CD14-positive monocyte (primary cell): ENCODE measurements around the gene MAP1LC3C. TPM values are rescaled to one million over a fixed set of nuclear protein-coding genes. Genes with fewer than 3 reads are reported as not detected.

Source experiments
- DNase-seq, 3 donors: peaks; one replicate each; pipeline ENCODE4 v3.0.0-alpha.2; 2011 to 2022
- H2AFZ ChIP-seq: 2 replicates; pipeline ENCODE4 v1.6.0; 2012; ENCODE audit warnings: mild to moderate bottlenecking, low read depth, low read length, inconsistent platforms; ENCODE audit not compliant: insufficient read depth, poor library complexity, severe bottlenecking
- H3K27ac ChIP-seq, 2 donors: 1 replicate in 1 of 2; 2 replicates in 1 of 2; pipeline ENCODE4 v1.5.1; 2012 to 2013; ENCODE audit warnings: low read length in 2 of 2, control low read depth in 1 of 2, inconsistent platforms in 1 of 2, low read depth in 1 of 2, mild to moderate bottlenecking in 1 of 2
- H3K27me3 ChIP-seq, 2 donors: one replicate each; pipeline versions ENCODE4 v1.6.0 to v1.6.1; 2011 to 2013; ENCODE audit warnings: low read length in 2 of 2; ENCODE audit not compliant: control insufficient read depth in 2 of 2, insufficient read depth in 2 of 2
- H3K36me3 ChIP-seq, 2 donors: replicated peaks in 1 of 2; 1 replicate in 1 of 2; 2 replicates in 1 of 2; pipeline versions ENCODE4 v1.5.1 to v1.6.1; 2012 to 2013; ENCODE audit warnings: low read length in 2 of 2, control low read depth in 1 of 2, inconsistent platforms in 1 of 2, mild to moderate bottlenecking in 1 of 2; ENCODE audit not compliant: insufficient read depth in 2 of 2, control insufficient read depth in 1 of 2
- H3K4me1 ChIP-seq, 2 donors: 1 replicate in 1 of 2; 2 replicates in 1 of 2; pipeline versions ENCODE4 v1.5.1 to v1.6.1; 2012 to 2013; ENCODE audit warnings: low read length in 2 of 2, control low read depth in 1 of 2, inconsistent platforms in 1 of 2, mild to moderate bottlenecking in 1 of 2, moderate library complexity in 1 of 2; ENCODE audit not compliant: insufficient read depth in 2 of 2, control insufficient read depth in 1 of 2
- H3K4me2 ChIP-seq: replicated peaks from 2 replicates; pipeline ENCODE3; 2012; ENCODE audit warnings: low read length, moderate library complexity, mild to moderate bottlenecking; ENCODE audit not compliant: poor library complexity, severe bottlenecking; ENCODE audit errors: extremely low read depth
- H3K4me3 ChIP-seq, 3 experiments: fragments of 200-600 bp in 1 of 3; sonication (generic) in 1 of 3; replicated peaks in 1 of 3; 1 replicate in 2 of 3; 2 replicates in 1 of 3; pipeline ENCODE4 v1.5.1; 2011 to 2013; ENCODE audit warnings: low read length in 3 of 3, mild to moderate bottlenecking in 3 of 3, control low read depth in 2 of 3, low read depth in 2 of 3, inconsistent platforms in 1 of 3, moderate library complexity in 1 of 3
- H3K79me2 ChIP-seq: 2 replicates; pipeline ENCODE4 v1.6.0; 2012; ENCODE audit warnings: mild to moderate bottlenecking, control low read depth, inconsistent platforms, low read length, moderate library complexity; ENCODE audit not compliant: insufficient read depth
- H3K9ac ChIP-seq: 2 replicates; pipeline ENCODE4 v1.6.0; 2017; ENCODE audit warnings: low read length, mild to moderate bottlenecking; ENCODE audit not compliant: insufficient read depth, poor library complexity, severe bottlenecking
- H3K9me3 ChIP-seq, 2 donors: replicated peaks in 1 of 2; 1 replicate in 1 of 2; 2 replicates in 1 of 2; pipeline versions ENCODE4 v1.5.1 to v1.6.1; 2012 to 2013; ENCODE audit warnings: low read length in 2 of 2, control low read depth in 1 of 2; ENCODE audit not compliant: control insufficient read depth in 1 of 2, insufficient read depth in 1 of 2
- H4K20me1 ChIP-seq: 2 replicates; pipeline ENCODE4 v1.6.0; 2012; ENCODE audit warnings: mild to moderate bottlenecking, low read length, control low read depth, moderate library complexity; ENCODE audit not compliant: insufficient read depth
- H3K27ac Mint-ChIP-seq, 7 donors: one replicate each; pipeline ENCODE4 v1.8.0; 2020; ENCODE audit warnings: mild to moderate bottlenecking in 7 of 7, mixed read lengths in 7 of 7, moderate library complexity in 6 of 7, inconsistent platforms in 2 of 7
- H3K27me3 Mint-ChIP-seq, 3 donors: one replicate each; pipeline ENCODE4 v1.8.0; 2021 to 2022; ENCODE audit warnings: low read depth in 3 of 3, mild to moderate bottlenecking in 3 of 3, mixed read lengths in 3 of 3, moderate library complexity in 3 of 3, inconsistent platforms in 1 of 3
- H3K36me3 Mint-ChIP-seq, 2 donors: one replicate each; pipeline ENCODE4 v1.8.0; 2020; ENCODE audit warnings: mixed read lengths in 2 of 2, inconsistent platforms in 1 of 2, mild to moderate bottlenecking in 1 of 2
- H3K4me1 Mint-ChIP-seq: one replicate; pipeline ENCODE4 v1.8.0; 2020; ENCODE audit warnings: mild to moderate bottlenecking, mixed read lengths
- H3K4me3 Mint-ChIP-seq, 2 donors: one replicate each; pipeline ENCODE4 v1.8.0; 2020; ENCODE audit warnings: mild to moderate bottlenecking in 2 of 2, mixed read lengths in 2 of 2, moderate library complexity in 1 of 2
- H3K9me3 Mint-ChIP-seq, 7 donors: one replicate each; pipeline ENCODE4 v1.8.0; 2020 to 2022; ENCODE audit warnings: mixed read lengths in 7 of 7, mild to moderate bottlenecking in 6 of 7, moderate library complexity in 6 of 7, inconsistent platforms in 2 of 7
- CTCF ChIP-seq: fragments of 200-600 bp; IDR thresholded peaks from one replicate; pipeline ENCODE4 v1.8.0; 2022; ENCODE audit warnings: antibody characterized with exemption, mild to moderate bottlenecking
- WGBS: methylation state at CpG from one replicate; pipeline ENCODE4 v1.1.5; 2013; ENCODE audit warnings: missing lambda C conversion rate; ENCODE audit not compliant: insufficient coverage; 5-methylcytosine and 5-hydroxymethylcytosine counted together
- intact Hi-C, 2 donors: fragments of 100-400 bp; cut with micrococcal nuclease; formaldehyde crosslinking; loops; one replicate each; pipeline versions ENCODE4 v1.15.0 to v1.15.1; 2023
- polyA plus RNA-seq, 3 donors: library from polyadenylated mRNA; depleted of rRNA in 1 of 3; unstranded in 2 of 3; stranded (reverse) in 1 of 3; fragments of 300-500 nt in 2 of 3; fragments of >200 nt in 1 of 3; fragmentation: Illumina TruSeq in 2 of 3; gene quantifications; 1 replicate in 2 of 3; 2 replicates in 1 of 3; pipeline ENCODE4 v1.2.3, GENCODE V29; 2012 to 2021

MAP1LC3C gene
- polyA plus RNA-seq, 3 donors: 0.07 TPM; not detected in 2

GRCh38 chr1:242030071-242030470 is 31.2 kb upstream of the MAP1LC3C start:
- no peak for DNase-seq
- Histone ChIP-seq H3K36me3 (no peaks in the 10 kb centered on the region), H3K4me3 (no peak overlapping the region), H3K27me3 (no peaks in the 10 kb centered on the region), H3K79me2 (no peaks in the 10 kb centered on the region), H2AFZ (no peak overlapping the region), H3K9ac (no peak overlapping the region), H3K4me1 (no peaks in the 10 kb centered on the region), H3K9me3 (no peaks in the 10 kb centered on the region), H3K27ac (no peak overlapping the region), H3K4me2 (no peak overlapping the region), H4K20me1 (no peaks in the 10 kb centered on the region)
- Mint-ChIP-seq H3K27ac (no peak overlapping the region), H3K27me3 (peaks cover 1 to 4% (median 2%) of the 10 kb centered on the region in 3 donors), H3K9me3 (peaks cover 0 to 3% (median 0%) of the 10 kb centered on the region in 7 donors), H3K36me3 (no peaks in the 10 kb centered on the region), H3K4me1 (no peaks in the 10 kb centered on the region), H3K4me3 (no peak overlapping the region)
- WGBS: no CpG with 5 or more reads among the region's 1 CpG
- TF ChIP-seq CTCF: no peak
- intact Hi-C loops: no loop called here

GRCh38 chr1:242025681-242026080 is 26.8 kb upstream of the MAP1LC3C start:
- H3K9ac ChIP-seq: no peak overlapping the region
- H3K79me2 ChIP-seq: no peaks in the 10 kb centered on the region
- no peaks in the 10 kb centered on the region for H3K9me3 ChIP-seq
- WGBS: 84% methylated on average over 10 of the region's 13 CpGs
- H3K4me3 Mint-ChIP-seq: no peak overlapping the region
- H3K4me2 ChIP-seq: no peak overlapping the region
- no peaks in the 10 kb centered on the region for H3K4me1 ChIP-seq
- H3K36me3 ChIP-seq: no peaks in the 10 kb centered on the region
- TF ChIP-seq CTCF: no peak
- no peaks in the 10 kb centered on the region for H3K36me3 Mint-ChIP-seq
- intact Hi-C loops: no loop called here
- no peaks in the 10 kb centered on the region for H3K4me1 Mint-ChIP-seq
- H3K27ac ChIP-seq: no peak overlapping the region
- no peak overlapping the region for H3K4me3 ChIP-seq
- H4K20me1 ChIP-seq: no peaks in the 10 kb centered on the region
- no peaks in the 10 kb centered on the region for H3K27me3 ChIP-seq
- DNase-seq: no peak
- H3K27me3 Mint-ChIP-seq: peaks cover 3 to 4% (median 4%) of the 10 kb centered on the region in 3 donors
- H3K27ac Mint-ChIP-seq: no peak overlapping the region
- no peak overlapping the region for H2AFZ ChIP-seq
- peaks cover 0 to under 1% (median 0%) of the 10 kb centered on the region in 7 donors for H3K9me3 Mint-ChIP-seq
